Smooth muscle cell (in vitro differentiated cells): ENCODE measurements around the gene TNFRSF14. TPM values are rescaled to one million over a fixed set of nuclear protein-coding genes. Genes with fewer than 3 reads are reported as not detected.

Experiments used
- DNase-seq: peaks from one replicate; lab custom pipeline; 2025; ENCODE audit not compliant: unreplicated experiment; lab: John Stamatoyannopoulos, UW
- H2AFZ ChIP-seq: fragments of 200-600 bp; sonication (generic); 2 replicates; pipeline ENCODE4 v1.6.0; 2016; ENCODE audit warnings: antibody characterized with exemption, low read depth, mild to moderate bottlenecking
- H3F3A ChIP-seq: fragments of 200-600 bp; sonication (generic); 2 replicates; pipeline ENCODE4 v1.6.0; 2017; ENCODE audit warnings: antibody characterized with exemption, low read depth
- H3K27ac ChIP-seq: fragments of 200-600 bp; sonication (generic); 2 replicates; pipeline ENCODE4 v1.5.1; 2016; ENCODE audit warnings: low read depth, mild to moderate bottlenecking
- H3K27me3 ChIP-seq: fragments of 200-600 bp; sonication (generic); 2 replicates; pipeline ENCODE4 v1.6.1; 2016; ENCODE audit warnings: low read depth, mild to moderate bottlenecking
- H3K36me3 ChIP-seq: fragments of 200-600 bp; sonication (generic); 2 replicates; pipeline ENCODE4 v1.5.1; 2016; ENCODE audit warnings: low read depth
- H3K4me1 ChIP-seq: fragments of 200-600 bp; sonication (generic); 2 replicates; pipeline ENCODE4 v1.5.1; 2016; ENCODE audit warnings: low read depth
- H3K4me2 ChIP-seq: fragments of 200-600 bp; sonication (generic); 2 replicates; pipeline ENCODE4 v1.6.0; 2016; ENCODE audit warnings: mild to moderate bottlenecking
- H3K4me3 ChIP-seq: fragments of 200-600 bp; sonication (generic); 2 replicates; pipeline ENCODE4 v1.5.1; 2016; ENCODE audit warnings: mild to moderate bottlenecking
- H3K79me2 ChIP-seq: fragments of 200-600 bp; sonication (generic); 2 replicates; pipeline ENCODE4 v1.6.0; 2016; ENCODE audit warnings: low read depth, mild to moderate bottlenecking
- H3K9ac ChIP-seq: fragments of 200-600 bp; sonication (generic); 2 replicates; pipeline ENCODE4 v1.6.0; 2016; ENCODE audit warnings: low read depth
- H3K9me3 ChIP-seq: fragments of 200-600 bp; sonication (generic); replicated peaks from 2 replicates; pipeline ENCODE4 v1.5.1; 2016; ENCODE audit warnings: low read depth
- H4K20me1 ChIP-seq: fragments of 200-600 bp; sonication (generic); 2 replicates; pipeline ENCODE4 v1.6.0; 2016; ENCODE audit warnings: low read depth
- CTCF ChIP-seq: fragments of 200-600 bp; sonication (generic); IDR thresholded peaks from 2 replicates; pipeline ENCODE4 v1.5.1; 2017; ENCODE audit warnings: borderline replicate concordance, mild to moderate bottlenecking, antibody characterized with exemption; ENCODE audit not compliant: insufficient read depth, poor library complexity, severe bottlenecking
- WGBS: methylation state at CpG from one replicate; pipeline ENCODE4 v1.1.7; 2016; ENCODE audit warnings: low lambda C conversion rate; 5-methylcytosine and 5-hydroxymethylcytosine counted together
- polyA plus RNA-seq: library from polyadenylated mRNA; unstranded; fragments of >200 nt; fragmentation: Nextera tagmentation; extraction: Ambion mirVana; gene quantifications from 2 replicates; pipeline ENCODE4 v1.2.1, GENCODE V29; 2016
- total RNA-seq: library from RNA; depleted of rRNA; stranded (reverse); fragments of >200 nt; gene quantifications from 2 replicates; pipeline ENCODE4 v1.2.3, GENCODE V29; 2014

Gene TNFRSF14
- total RNA-seq (0.40 TPM in 1 of 2 replicates, not detected in the other), polyA plus RNA-seq (not detected in 2 replicates)

- Histone ChIP-seq H3K4me1 (peaks cover 8% of the 10 kb centered on the region), H3K27ac (no peak within 1 kb of the TSS), H3K4me2 (no peak within 1 kb of the TSS), H4K20me1 (no peaks in the 10 kb centered on the region), H3F3A (no peaks in the 10 kb centered on the region), H3K27me3 (no peaks in the 10 kb centered on the region), H3K79me2 (no peaks in the 10 kb centered on the region), H3K9me3 (no peaks in the 10 kb centered on the region), H3K9ac (no peak within 1 kb of the TSS), H2AFZ (no peak within 1 kb of the TSS), H3K4me3 (no peak within 1 kb of the TSS), H3K36me3 (no peaks in the 10 kb centered on the region)
- 72% methylated on average over 10 of the region's 16 CpGs for WGBS
- no peak for DNase-seq
- TF ChIP-seq CTCF: no peak
Observed at GRCh38 chr1:2556277-2556677, at the start of gene TNFRSF14. TSS of gene TNFRSF14 (plus strand) at chr1:2556371. CDS start at chr1:2556665, 294 bp downstream.

GRCh38 chr1:2506901-2507565, 49.1 kb upstream of the TNFRSF14 start:
- H3K36me3 ChIP-seq: no peaks in the 10 kb centered on the region
- 63% methylated on average over 15 of the region's 15 CpGs for WGBS
- no peak overlapping the region for H2AFZ ChIP-seq
- H3F3A ChIP-seq: no peaks in the 10 kb centered on the region
- no peaks in the 10 kb centered on the region for H3K9me3 ChIP-seq
- no peaks in the 10 kb centered on the region for H3K27me3 ChIP-seq
- no peak for DNase-seq
- peaks cover 32% of the 10 kb centered on the region for H4K20me1 ChIP-seq
- no peak overlapping the region for H3K4me2 ChIP-seq
- TF ChIP-seq CTCF: no peak
- no peaks in the 10 kb centered on the region for H3K4me1 ChIP-seq
- H3K79me2 ChIP-seq: no peaks in the 10 kb centered on the region
- no peak overlapping the region for H3K4me3 ChIP-seq
- H3K27ac ChIP-seq: no peak overlapping the region
- no peak overlapping the region for H3K9ac ChIP-seq

- no peak overlapping the region for H3K27ac ChIP-seq
- DNase-seq: no peak
- H3K79me2 ChIP-seq: no peaks in the 10 kb centered on the region
- H3K27me3 ChIP-seq: no peaks in the 10 kb centered on the region
- 96% methylated on average over 4 of the region's 6 CpGs for WGBS
- H3K4me2 ChIP-seq: no peak overlapping the region
- H3F3A ChIP-seq: no peaks in the 10 kb centered on the region
- H2AFZ ChIP-seq: no peak overlapping the region
- no peaks in the 10 kb centered on the region for H3K9me3 ChIP-seq
- no peak overlapping the region for H3K4me3 ChIP-seq
- H3K36me3 ChIP-seq: no peaks in the 10 kb centered on the region
- peaks cover 39% of the 10 kb centered on the region for H4K20me1 ChIP-seq
- H3K4me1 ChIP-seq: no peaks in the 10 kb centered on the region
- TF ChIP-seq CTCF: no peak
- H3K9ac ChIP-seq: no peak overlapping the region
Observed at GRCh38 chr1:2507744-2508155, 48.4 kb upstream of the TNFRSF14 start.

- H3K4me2 ChIP-seq: no peak overlapping the region
- H3K9me3 ChIP-seq: no peaks in the 10 kb centered on the region
- no peak overlapping the region for H2AFZ ChIP-seq
- no peaks in the 10 kb centered on the region for H3K27me3 ChIP-seq
- H3K9ac ChIP-seq: no peak overlapping the region
- no peaks in the 10 kb centered on the region for H3K4me1 ChIP-seq
- H3K79me2 ChIP-seq: no peaks in the 10 kb centered on the region
- peaks cover 39% of the 10 kb centered on the region for H4K20me1 ChIP-seq
- H3K27ac ChIP-seq: no peak overlapping the region
- H3K36me3 ChIP-seq: no peaks in the 10 kb centered on the region
- TF ChIP-seq CTCF: no peak
- no peak overlapping the region for H3K4me3 ChIP-seq
- no peak for DNase-seq
- 93% methylated on average over 18 of the region's 24 CpGs for WGBS
- H3F3A ChIP-seq: no peaks in the 10 kb centered on the region
Observed at GRCh38 chr1:2508180-2508579, 48.0 kb upstream of the TNFRSF14 start.
